Testis (tissue), 2 donors: ENCODE data around the gene GABBR2.

Experiments
- CTCF ChIP-seq, 3 experiments: fragments of 450-650 bp in 2 of 3; fragments of 200-600 bp in 1 of 3; sonication (generic) in 1 of 3; IDR thresholded peaks; one replicate each; pipeline ENCODE4 v1.5.1; 2016 to 2019; ENCODE audit warnings: antibody characterized with exemption in 3 of 3, mild to moderate bottlenecking in 2 of 3, moderate library complexity in 1 of 3
- POLR2A ChIP-seq: fragments of 450-650 bp; IDR thresholded peaks from one replicate; pipeline ENCODE4 v1.6.1; 2017; ENCODE audit warnings: antibody characterized with exemption, mild to moderate bottlenecking, moderate library complexity

DNA sequence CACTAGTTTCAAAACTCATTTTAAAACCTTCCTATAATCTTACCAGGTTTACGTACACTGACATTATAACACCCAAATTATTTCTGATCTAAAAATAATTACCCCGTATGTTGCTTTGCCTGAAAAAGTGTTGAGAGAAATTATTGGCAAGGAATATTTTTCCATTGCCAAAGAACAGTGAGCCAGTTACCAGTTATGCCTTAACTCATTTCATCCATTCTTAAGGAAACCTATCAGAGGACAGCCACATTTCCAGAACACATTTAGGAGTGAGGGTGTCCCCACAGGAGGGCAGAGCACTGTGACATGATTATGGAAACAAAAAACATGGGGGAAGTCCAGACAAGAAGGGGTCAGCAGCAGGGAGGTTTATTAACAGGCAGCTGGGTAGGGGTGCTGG is 52.2 kb downstream of the GABBR2 start:
- TF ChIP-seq POLR2A = no peak
- no peak for TF ChIP-seq CTCF (IDR thresholded peaks at IDR 0.05)
